Measurements from ENCODE around the gene PI4KA. TPM values are rescaled to one million over a fixed set of nuclear protein-coding genes. Genes with fewer than 3 reads are reported as not detected.

The PI4KA gene
- polyA plus RNA-seq, 3 donors from 2014 or later: 31.5 to 80.0 (median 33.7) TPM

- peaks cover 5 to 23% (median 13%) of the 10 kb centered on the region in 3 donors for H3K36me3 Mint-ChIP-seq
- H3K9me3 Mint-ChIP-seq: no peaks in the 10 kb centered on the region
- no peak for DNase-seq
- no peak overlapping the region for H3K27ac Mint-ChIP-seq
- no peaks in the 10 kb centered on the region for H3K27me3 Mint-ChIP-seq (ENCODE audit: low read depth in 3 of 3)
- no peaks in the 10 kb centered on the region for H3K4me1 Mint-ChIP-seq
- no peak overlapping the region for H3K4me3 Mint-ChIP-seq
These were observed 72.6 kb downstream of the PI4KA start for GRCh38 chr22:20786048-20786447.

- peaks cover 0 to 18% (median 13%) of the 10 kb centered on the region in 3 donors for H3K36me3 Mint-ChIP-seq
- no peak overlapping the region for H3K4me3 Mint-ChIP-seq
- no peaks in the 10 kb centered on the region for H3K27me3 Mint-ChIP-seq (ENCODE audit: low read depth in 3 of 3)
- no peaks in the 10 kb centered on the region for H3K4me1 Mint-ChIP-seq
- H3K27ac Mint-ChIP-seq: peak overlapping the region in 1 of 6 donors; percentile 1
- DNase-seq: no peak
- no peaks in the 10 kb centered on the region for H3K9me3 Mint-ChIP-seq
These were observed 73.2 kb downstream of the PI4KA start for GRCh38 chr22:20785415-20785814.

GRCh38 chr22:20783844-20784723 is 74.5 kb downstream of the PI4KA start:
- Mint-ChIP-seq H3K4me3 (no peak overlapping the region), H3K36me3 (peaks cover 0 to 27% (median 13%) of the 10 kb centered on the region in 3 donors), H3K4me1 (no peaks in the 10 kb centered on the region), H3K27me3 (ENCODE audit: low read depth in 3 of 3) (no peaks in the 10 kb centered on the region), H3K9me3 (no peaks in the 10 kb centered on the region), H3K27ac (peak overlapping the region in 2 of 6 donors; percentile 30 to 31)
- peak; percentile 14 to 38 (median 21) for DNase-seq

- Mint-ChIP-seq H3K27ac (no peak overlapping the region), H3K4me3 (no peak overlapping the region), H3K27me3 (ENCODE audit: low read depth in 3 of 3) (no peaks in the 10 kb centered on the region), H3K36me3 (peaks cover 0 to 25% (median 8%) of the 10 kb centered on the region in 3 donors), H3K4me1 (no peaks in the 10 kb centered on the region), H3K9me3 (no peaks in the 10 kb centered on the region)
- no peak for DNase-seq
These were observed 75.3 kb downstream of the PI4KA start for GRCh38 chr22:20783300-20783673.

GRCh38 chr22:20782596-20783299 is 75.9 kb downstream of the PI4KA start:
- peak overlapping the region in 1 of 6 donors; percentile 62 for H3K27ac Mint-ChIP-seq
- H3K4me1 Mint-ChIP-seq: no peaks in the 10 kb centered on the region
- no peak for DNase-seq
- H3K27me3 Mint-ChIP-seq (ENCODE audit: low read depth in 3 of 3): no peaks in the 10 kb centered on the region
- H3K36me3 Mint-ChIP-seq: peaks cover 0 to 25% (median 4%) of the 10 kb centered on the region in 3 donors
- no peaks in the 10 kb centered on the region for H3K9me3 Mint-ChIP-seq
- H3K4me3 Mint-ChIP-seq: no peak overlapping the region

GRCh38 chr22:20782083-20782482 is 76.5 kb downstream of the PI4KA start:
- no peaks in the 10 kb centered on the region for H3K4me1 Mint-ChIP-seq
- DNase-seq: no peak
- H3K27ac Mint-ChIP-seq: no peak overlapping the region
- peaks cover 0 to 25% (median 4%) of the 10 kb centered on the region in 3 donors for H3K36me3 Mint-ChIP-seq
- H3K9me3 Mint-ChIP-seq: no peaks in the 10 kb centered on the region
- no peak overlapping the region for H3K4me3 Mint-ChIP-seq
- no peaks in the 10 kb centered on the region for H3K27me3 Mint-ChIP-seq (ENCODE audit: low read depth in 3 of 3)

- Mint-ChIP-seq H3K27me3 (ENCODE audit: low read depth in 3 of 3) (no peaks in the 10 kb centered on the region), H3K36me3 (peaks cover 0 to 19% (median 3%) of the 10 kb centered on the region in 3 donors), H3K9me3 (no peaks in the 10 kb centered on the region), H3K27ac (no peak overlapping the region), H3K4me3 (no peak overlapping the region), H3K4me1 (no peaks in the 10 kb centered on the region)
- no peak for DNase-seq
These were observed 77.2 kb downstream of the PI4KA start for GRCh38 chr22:20781272-20781990.

GRCh38 chr22:20779818-20780158 is 78.8 kb downstream of the PI4KA start:
- H3K4me3 Mint-ChIP-seq: no peak overlapping the region
- no peaks in the 10 kb centered on the region for H3K4me1 Mint-ChIP-seq
- DNase-seq: no peak
- H3K27me3 Mint-ChIP-seq (ENCODE audit: low read depth in 3 of 3): peaks cover 0 to 3% (median 0%) of the 10 kb centered on the region in 3 donors
- peaks cover 0 to 14% (median 0%) of the 10 kb centered on the region in 3 donors for H3K36me3 Mint-ChIP-seq
- H3K27ac Mint-ChIP-seq: peak overlapping the region in 1 of 6 donors; percentile 11
- no peaks in the 10 kb centered on the region for H3K9me3 Mint-ChIP-seq

- no peak for DNase-seq
- H3K27me3 Mint-ChIP-seq (ENCODE audit: low read depth in 3 of 3): peaks cover 0 to 3% (median 0%) of the 10 kb centered on the region in 3 donors
- H3K27ac Mint-ChIP-seq: peak overlapping the region in 1 of 6 donors; percentile 46
- H3K9me3 Mint-ChIP-seq: no peaks in the 10 kb centered on the region
- peaks cover 0 to 14% (median 0%) of the 10 kb centered on the region in 3 donors for H3K36me3 Mint-ChIP-seq
- H3K4me3 Mint-ChIP-seq: no peak overlapping the region
- H3K4me1 Mint-ChIP-seq: no peaks in the 10 kb centered on the region
These were observed 79.4 kb downstream of the PI4KA start for GRCh38 chr22:20779014-20779817.

- Mint-ChIP-seq H3K4me1 (no peaks in the 10 kb centered on the region), H3K4me3 (no peak overlapping the region), H3K27ac (peak overlapping the region in 2 of 6 donors; percentile 20 to 34), H3K9me3 (no peaks in the 10 kb centered on the region), H3K36me3 (peaks cover 0 to 14% (median 0%) of the 10 kb centered on the region in 3 donors), H3K27me3 (ENCODE audit: low read depth in 3 of 3) (peaks cover 0 to 3% (median 0%) of the 10 kb centered on the region in 3 donors)
- no peak for DNase-seq
These were observed 81.0 kb downstream of the PI4KA start for GRCh38 chr22:20777420-20778177.

- Mint-ChIP-seq H3K4me1 (peaks cover 0 to 3% of the 10 kb centered on the region in 2 donors), H3K4me3 (no peak overlapping the region), H3K27me3 (ENCODE audit: low read depth in 3 of 3) (peaks cover 0 to 3% (median 0%) of the 10 kb centered on the region in 3 donors), H3K36me3 (peaks cover 0 to 17% (median 0%) of the 10 kb centered on the region in 3 donors), H3K9me3 (no peaks in the 10 kb centered on the region), H3K27ac (peak overlapping the region in 1 of 6 donors; percentile 17)
- no peak for DNase-seq
These were observed 81.8 kb downstream of the PI4KA start for GRCh38 chr22:20776624-20777405.

- Mint-ChIP-seq H3K27ac (peak overlapping the region in 2 of 6 donors; percentile 24 to 51), H3K36me3 (peaks cover 0 to 17% (median 0%) of the 10 kb centered on the region in 3 donors), H3K4me1 (peaks cover 0 to 3% of the 10 kb centered on the region in 2 donors), H3K27me3 (ENCODE audit: low read depth in 3 of 3) (peaks cover 0 to 3% (median 0%) of the 10 kb centered on the region in 3 donors), H3K4me3 (no peak overlapping the region), H3K9me3 (no peaks in the 10 kb centered on the region)
- DNase-seq: no peak
These were observed 83.2 kb downstream of the PI4KA start for GRCh38 chr22:20775342-20775895.

Data from immature natural killer cell (primary cell).